Prostate gland (tissue), 2 donors: ENCODE measurements around the gene GPR84. TPM values are rescaled to one million over a fixed set of nuclear protein-coding genes. Genes with fewer than 3 reads are reported as not detected.

Experiments used
- DNase-seq: peaks from one replicate; pipeline ENCODE4 v3.0.0-alpha.2; 2019; ENCODE audit warnings: low spot score
- H3K27ac ChIP-seq, 2 donors: fragments of 200-600 bp; sonication (generic); 2 replicates each; pipeline ENCODE4 v1.5.1; 2017 to 2019
- H3K27me3 ChIP-seq: fragments of 200-600 bp; sonication (generic); replicated peaks from 2 replicates; pipeline ENCODE4 v1.5.1; 2019; ENCODE audit not compliant: insufficient read depth
- H3K36me3 ChIP-seq, 2 donors: fragments of 200-600 bp; sonication (generic); 1 replicate in 1 of 2; 2 replicates in 1 of 2; pipeline versions ENCODE4 v1.5.1 to v1.8.1; 2017 to 2019
- H3K4me1 ChIP-seq: fragments of 200-600 bp; sonication (generic); replicated peaks from 2 replicates; pipeline ENCODE4 v1.5.1; 2019
- H3K4me3 ChIP-seq, 2 donors: fragments of 200-600 bp; sonication (generic); 2 replicates each; pipeline ENCODE4 v1.5.1; 2017 to 2019
- H3K9me3 ChIP-seq: fragments of 200-600 bp; sonication (generic); 2 replicates; pipeline ENCODE4 v1.5.1; 2017
- POLR2A ChIP-seq: fragments of 450-650 bp; IDR thresholded peaks from one replicate; pipeline ENCODE4 v1.6.1; 2016; ENCODE audit warnings: antibody characterized with exemption, mild to moderate bottlenecking
- POLR2AphosphoS5 ChIP-seq: sonication (generic); formaldehyde crosslinking; IDR thresholded peaks from one replicate; pipeline ENCODE4 v1.6.1; 2017; ENCODE audit warnings: antibody characterized with exemption
- WGBS: methylation state at CpG from one replicate; pipeline ENCODE4 v1.1.5; 2018; 5-methylcytosine and 5-hydroxymethylcytosine counted together
- intact Hi-C: fragments of 100-400 bp; cut with DNase I; formaldehyde crosslinking; loops from one replicate; pipeline ENCODE4 v1.14.2; 2022
- total RNA-seq, 2 donors: library from RNA; depleted of rRNA; stranded (reverse); fragments of >200 nt; gene quantifications; one replicate each; pipeline ENCODE4 v1.1.0, GENCODE V29; 2016
- TF ChIP-seq, protein P1 (sequence below), 4 experiments: fragments of 200-600 bp in 2 of 4; fragments of 450-650 bp in 2 of 4; sonication (generic) in 2 of 4; IDR thresholded peaks; 1 replicate in 3 of 4; 2 replicates in 1 of 4; pipeline ENCODE4 v1.5.1; 2016 to 2019; ENCODE audit warnings: antibody characterized with exemption in 4 of 4, mild to moderate bottlenecking in 2 of 4, moderate library complexity in 2 of 4

Gene GPR84
- total RNA-seq, 2 donors from 2014 or later = 0.97 TPM; not detected in 1

DNA sequence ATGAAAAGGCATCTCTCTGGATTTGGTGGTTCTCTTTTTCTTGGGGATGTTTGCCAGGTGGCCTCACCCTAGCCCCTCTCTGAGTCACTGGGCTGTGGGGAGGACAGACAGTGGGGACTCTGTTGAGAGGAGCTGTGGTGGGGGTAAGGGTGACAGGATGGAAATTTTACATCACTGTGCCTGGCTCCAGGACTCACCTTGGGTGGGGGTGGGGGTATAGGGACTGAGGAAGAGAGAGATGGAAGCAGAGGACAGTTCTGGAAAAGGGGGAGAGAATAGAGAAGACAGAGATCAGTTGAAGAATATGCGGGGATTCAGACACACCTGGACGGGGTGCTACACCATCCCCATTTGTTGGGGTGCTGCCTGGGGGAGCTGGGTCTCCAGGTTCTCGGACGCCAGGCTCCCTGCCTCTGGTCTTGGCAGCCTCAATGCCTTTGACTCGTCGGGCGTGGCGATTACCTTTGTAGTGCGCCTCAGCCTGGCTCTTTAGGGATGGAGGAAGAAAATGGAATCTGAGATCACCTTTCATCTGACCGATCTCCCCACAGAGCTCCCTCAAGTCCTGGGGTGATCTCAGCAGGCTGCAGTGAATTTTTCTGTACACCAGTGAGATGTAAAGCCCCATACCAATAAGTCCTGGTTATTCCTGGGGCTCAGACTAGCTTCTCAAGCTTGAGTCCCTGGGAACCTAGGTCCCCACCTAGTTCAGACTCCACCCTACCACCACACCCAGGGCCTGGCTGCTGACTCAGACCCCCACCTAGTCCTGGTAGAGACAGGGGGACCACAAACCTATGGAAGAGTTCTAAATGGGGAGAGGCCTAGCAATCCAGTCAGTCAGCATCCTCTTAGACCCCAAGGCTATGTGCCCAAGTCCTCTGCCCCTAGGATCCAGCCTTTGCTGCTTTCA lies 9.6 kb upstream of the GPR84 start:
- Histone ChIP-seq H3K4me3 (no peak overlapping the region), H3K27me3 (no peaks in the 10 kb centered on the region), H3K27ac (no peak overlapping the region), H3K9me3 (no peaks in the 10 kb centered on the region), H3K4me1 (no peaks in the 10 kb centered on the region), H3K36me3 (no peaks in the 10 kb centered on the region)
- intact Hi-C loops = no loop called here
- no peak for DNase-seq
- TF ChIP-seq, protein P1, sequence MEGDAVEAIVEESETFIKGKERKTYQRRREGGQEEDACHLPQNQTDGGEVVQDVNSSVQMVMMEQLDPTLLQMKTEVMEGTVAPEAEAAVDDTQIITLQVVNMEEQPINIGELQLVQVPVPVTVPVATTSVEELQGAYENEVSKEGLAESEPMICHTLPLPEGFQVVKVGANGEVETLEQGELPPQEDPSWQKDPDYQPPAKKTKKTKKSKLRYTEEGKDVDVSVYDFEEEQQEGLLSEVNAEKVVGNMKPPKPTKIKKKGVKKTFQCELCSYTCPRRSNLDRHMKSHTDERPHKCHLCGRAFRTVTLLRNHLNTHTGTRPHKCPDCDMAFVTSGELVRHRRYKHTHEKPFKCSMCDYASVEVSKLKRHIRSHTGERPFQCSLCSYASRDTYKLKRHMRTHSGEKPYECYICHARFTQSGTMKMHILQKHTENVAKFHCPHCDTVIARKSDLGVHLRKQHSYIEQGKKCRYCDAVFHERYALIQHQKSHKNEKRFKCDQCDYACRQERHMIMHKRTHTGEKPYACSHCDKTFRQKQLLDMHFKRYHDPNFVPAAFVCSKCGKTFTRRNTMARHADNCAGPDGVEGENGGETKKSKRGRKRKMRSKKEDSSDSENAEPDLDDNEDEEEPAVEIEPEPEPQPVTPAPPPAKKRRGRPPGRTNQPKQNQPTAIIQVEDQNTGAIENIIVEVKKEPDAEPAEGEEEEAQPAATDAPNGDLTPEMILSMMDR (IDR thresholded peaks at IDR 0.05) = no peak
- TF ChIP-seq POLR2A = no peak
- TF ChIP-seq POLR2AphosphoS5 = no peak
- 85% methylated on average over 10 of the region's 10 CpGs for WGBS

DNA sequence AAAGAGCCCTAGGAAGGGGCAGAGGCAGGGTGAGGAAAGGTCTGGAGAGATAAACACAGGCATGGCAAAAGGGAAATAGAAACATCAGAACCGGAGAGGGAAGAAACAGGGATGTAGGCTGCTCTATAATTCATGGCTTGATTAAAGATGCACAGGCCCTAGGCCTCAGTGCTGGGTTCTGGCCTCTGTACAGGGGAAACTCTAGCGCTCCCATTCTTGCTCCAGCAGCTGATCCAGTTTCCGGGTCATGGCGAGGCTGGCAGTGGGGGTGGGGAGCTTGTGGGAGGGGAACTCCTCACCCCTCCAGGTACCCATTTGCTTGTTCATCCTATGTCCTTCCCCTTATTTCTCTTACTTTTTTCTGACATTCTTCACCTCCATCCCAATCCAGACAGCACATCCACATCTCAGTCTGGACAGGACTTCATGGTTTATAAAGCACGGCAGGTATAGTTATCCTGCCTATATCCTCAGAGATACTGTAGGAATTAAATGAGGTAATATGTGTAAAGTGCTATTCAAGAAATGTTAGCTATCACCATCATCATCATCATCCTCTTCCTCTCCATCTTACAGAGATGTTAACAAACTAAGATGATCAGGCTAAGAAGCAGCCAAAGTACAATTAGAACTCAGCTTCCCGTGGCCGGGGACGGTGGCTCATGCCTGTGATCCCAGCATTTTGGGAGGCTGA lies 8.0 kb upstream of the GPR84 start:
- 45% methylated on average over 8 of the region's 8 CpGs for WGBS
- Histone ChIP-seq H3K9me3 (no peaks in the 10 kb centered on the region), H3K4me3 (no peak overlapping the region), H3K36me3 (no peaks in the 10 kb centered on the region), H3K27ac (no peak overlapping the region), H3K27me3 (no peaks in the 10 kb centered on the region), H3K4me1 (no peaks in the 10 kb centered on the region)
- intact Hi-C loops = no loop called here
- TF ChIP-seq POLR2AphosphoS5 = no peak
- no peak for TF ChIP-seq POLR2A
- TF ChIP-seq, protein P1 (IDR thresholded peaks at IDR 0.05) = no peak
- DNase-seq = no peak

DNA sequence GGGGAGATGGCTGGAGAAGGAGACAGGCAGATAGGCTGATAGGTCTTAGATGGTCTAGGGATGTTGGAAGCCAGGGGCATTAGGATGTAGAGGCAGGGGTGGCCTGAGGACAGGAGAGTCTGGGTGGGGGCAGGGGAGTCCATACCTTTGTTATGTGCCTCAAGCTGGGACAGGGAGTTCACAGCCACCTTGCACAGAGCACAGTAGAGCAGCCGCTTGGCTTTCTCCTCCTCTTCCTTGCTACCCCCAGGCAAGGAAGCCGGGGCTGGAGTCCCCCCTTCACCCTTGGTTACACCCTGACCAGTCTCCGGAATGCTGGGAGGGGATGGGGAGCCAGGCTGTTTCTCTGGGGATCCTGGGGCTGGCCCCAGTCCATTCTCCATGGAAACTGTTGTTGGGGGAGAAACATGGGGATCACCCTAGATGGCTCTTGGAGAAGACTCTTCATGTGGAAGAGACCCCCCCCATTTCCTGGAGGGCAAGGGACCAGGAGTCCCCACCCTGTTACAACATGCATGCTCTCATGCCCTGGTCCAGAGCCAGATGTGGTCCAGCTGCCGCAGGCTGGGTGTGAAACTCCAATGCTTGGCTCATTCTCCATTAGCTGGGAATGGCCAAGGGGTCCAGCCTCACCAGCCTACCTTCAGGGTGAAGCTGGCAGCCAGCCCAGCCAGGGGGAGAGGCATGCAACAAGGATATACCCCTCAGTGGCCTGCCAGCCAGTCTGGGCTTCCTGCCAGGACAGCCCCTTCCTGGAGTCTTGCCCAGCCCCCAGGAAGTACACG lies 7.2 kb upstream of the GPR84 start:
- intact Hi-C loops = no loop called here
- no peak for TF ChIP-seq POLR2AphosphoS5
- TF ChIP-seq, protein P1 (IDR thresholded peaks at IDR 0.05) = no peak
- TF ChIP-seq POLR2A = no peak
- no peaks in the 10 kb centered on the region for H3K36me3 ChIP-seq
- H3K4me1 ChIP-seq = no peaks in the 10 kb centered on the region
- no peak overlapping the region for H3K4me3 ChIP-seq
- H3K27me3 ChIP-seq = no peaks in the 10 kb centered on the region
- WGBS = 42% methylated on average over 5 of the region's 5 CpGs
- H3K27ac ChIP-seq = no peak overlapping the region
- no peak for DNase-seq
- H3K9me3 ChIP-seq = no peaks in the 10 kb centered on the region

DNA sequence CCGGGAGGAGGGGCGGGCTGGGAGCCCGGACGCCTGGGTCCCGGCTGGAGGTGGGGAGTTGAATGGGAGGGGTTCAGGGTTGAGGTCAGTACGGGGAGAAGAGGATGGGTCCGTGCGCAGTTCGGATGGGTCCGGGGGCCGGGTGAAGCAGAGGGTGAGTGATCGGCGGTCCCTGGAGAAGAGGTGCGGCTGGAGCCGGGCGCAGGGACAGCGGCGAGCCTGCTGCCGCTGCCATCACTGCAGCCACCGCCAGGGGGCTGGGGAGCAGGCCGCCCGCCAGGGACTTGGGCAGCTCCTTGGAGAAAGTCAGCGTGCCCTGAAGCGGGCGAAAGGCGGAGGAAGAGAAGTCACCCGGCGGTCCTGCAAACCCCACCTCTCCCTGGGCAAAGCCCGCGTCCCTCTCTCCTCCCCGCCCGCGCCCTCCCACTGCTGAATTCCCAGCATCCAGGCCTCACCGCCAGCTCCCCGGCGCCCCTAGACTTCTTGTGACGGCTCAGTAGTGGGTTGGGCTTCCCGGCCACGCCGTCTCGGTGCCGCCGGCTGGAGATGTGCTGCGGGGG lies 6.0 kb upstream of the GPR84 start:
- intact Hi-C loops = no loop called here
- peak; percentile 62 for DNase-seq
- H3K4me3 ChIP-seq = peak overlapping the region; percentile 10 to 18
- H3K27ac ChIP-seq = peak overlapping the region in 1 of 2 donors; percentile 58
- no peaks in the 10 kb centered on the region for H3K4me1 ChIP-seq
- no peaks in the 10 kb centered on the region for H3K27me3 ChIP-seq
- H3K9me3 ChIP-seq = no peaks in the 10 kb centered on the region
- TF ChIP-seq POLR2AphosphoS5 (peak; percentile 64), POLR2A (no peak)
- TF ChIP-seq, protein P1 (IDR thresholded peaks at IDR 0.05) = peak; percentile 80 to 96 (median 92)
- 20% methylated on average over 42 of the region's 44 CpGs for WGBS
- no peaks in the 10 kb centered on the region for H3K36me3 ChIP-seq
